ENCODE measurements around the gene POPDC3.

- no peak for TF ChIP-seq RARB (CRISPR knock-in tag; IDR thresholded peaks at IDR 0.05)
- no peak for TF ChIP-seq ISL1 (CRISPR knock-in tag; IDR thresholded peaks at IDR 0.05)
- TF ChIP-seq TOX (CRISPR knock-in tag; IDR thresholded peaks at IDR 0.05; ENCODE audit: borderline replicate concordance) = no peak
- no peak for TF ChIP-seq OSR1 (CRISPR knock-in tag; IDR thresholded peaks at IDR 0.05)
- no peak for TF ChIP-seq CREB5 (CRISPR knock-in tag; IDR thresholded peaks at IDR 0.05; ENCODE audit: low read depth)
- TF ChIP-seq ZFP30 (CRISPR knock-in tag; IDR thresholded peaks at IDR 0.05) = no peak
- TF ChIP-seq CSRNP3 (CRISPR knock-in tag; IDR thresholded peaks at IDR 0.05) = no peak
- TF ChIP-seq TCF4 (CRISPR knock-in tag; IDR thresholded peaks at IDR 0.05; ENCODE audit: borderline replicate concordance) = no peak
- TF ChIP-seq PATZ1 (CRISPR knock-in tag; IDR thresholded peaks at IDR 0.05; ENCODE audit: borderline replicate concordance) = no peak
- no peak for TF ChIP-seq SNAI2 (CRISPR knock-in tag; IDR thresholded peaks at IDR 0.05)
Measured at GRCh38 chr6:105151644-105152043, 28.2 kb downstream of the POPDC3 start.
